Caco-2 (cell line): ENCODE data around the gene C9orf78. TPM values are rescaled to one million over a fixed set of nuclear protein-coding genes. Genes with fewer than 3 reads are reported as not detected.

Source experiments
- Bru-seq: library from RNA; stranded (reverse); fragments of 400-500 nt; gene quantifications from one replicate; lab custom pipeline; 2021; lab: Mats Ljungman, UMichigan
- BruChase-seq, 2 experiments: library from RNA; stranded (reverse); fragments of 400-500 nt; gene quantifications; one replicate each; lab custom pipeline; 2021; lab: Mats Ljungman, UMichigan
- BruUV-seq: library from RNA; stranded (reverse); fragments of 400-500 nt; replicated peaks from 2 replicates; lab custom pipeline; 2021; lab: Mats Ljungman, UMichigan
- CTCF ChIA-PET: fragments of 300-600 bp; sonication (Branson Sonifier 250); formaldehyde crosslinking; loops from one replicate; lab custom pipeline; 2022; ENCODE audit warnings: antibody characterized with exemption; lab: Charles Lee
- POLR2A ChIA-PET: fragments of 300-600 bp; sonication (Branson Sonifier 250); formaldehyde crosslinking; loops from one replicate; lab custom pipeline; 2022; ENCODE audit warnings: antibody characterized with exemption; lab: Charles Lee
- DNase-seq, 2 experiments: peaks; one replicate each; pipeline versions ENCODE4 v3.0.0 to v3.0.0-alpha.2; 2020 to 2022
- H3K27me3 ChIP-seq: replicated peaks from 2 replicates; pipeline ENCODE4 v1.6.0; 2011; ENCODE audit warnings: low read length; ENCODE audit not compliant: control insufficient read depth, insufficient read depth
- H3K36me3 ChIP-seq: 2 replicates; pipeline ENCODE4 v1.5.1; 2011; ENCODE audit warnings: low read length; ENCODE audit not compliant: control insufficient read depth, insufficient read depth
- H3K4me1 ChIP-seq: fragments of 250-450 bp; sonication (Bioruptor Pico); 2 replicates; pipeline ENCODE4 v1.5.1; 2020; ENCODE audit warnings: mild to moderate bottlenecking
- H3K4me3 ChIP-seq: 2 replicates; pipeline ENCODE4 v1.5.1; 2011; ENCODE audit warnings: low read depth, mild to moderate bottlenecking, control low read depth, low read length
- H3K9me3 ChIP-seq: fragments of 250-450 bp; sonication (Bioruptor Pico); 2 replicates; pipeline ENCODE4 v1.5.1; 2020; ENCODE audit warnings: mild to moderate bottlenecking, moderate library complexity
- H3K27ac Mint-ChIP-seq: one replicate; pipeline ENCODE4 v1.8.0; 2022; ENCODE audit warnings: mixed read lengths; ENCODE audit not compliant: unreplicated experiment
- H3K27me3 Mint-ChIP-seq: one replicate; pipeline ENCODE4 v1.8.0; 2022; ENCODE audit warnings: mixed read lengths; ENCODE audit not compliant: insufficient read depth, unreplicated experiment
- H3K36me3 Mint-ChIP-seq: one replicate; pipeline ENCODE4 v1.8.0; 2022; ENCODE audit warnings: mild to moderate bottlenecking, mixed read lengths; ENCODE audit not compliant: insufficient read depth, unreplicated experiment
- H3K4me1 Mint-ChIP-seq: one replicate; pipeline ENCODE4 v1.8.0; 2022; ENCODE audit warnings: low read depth, mixed read lengths; ENCODE audit not compliant: unreplicated experiment
- H3K4me3 Mint-ChIP-seq: one replicate; pipeline ENCODE4 v1.8.0; 2022; ENCODE audit warnings: mild to moderate bottlenecking, moderate library complexity, mixed read lengths; ENCODE audit not compliant: unreplicated experiment
- H3K9me3 Mint-ChIP-seq: one replicate; pipeline ENCODE4 v1.8.0; 2022; ENCODE audit warnings: mixed read lengths; ENCODE audit not compliant: unreplicated experiment
- intact Hi-C: fragments of 100-400 bp; cut with micrococcal nuclease; formaldehyde crosslinking; loops from one replicate; pipeline ENCODE4 v1.10.0; 2022; ENCODE audit not compliant: unreplicated experiment
- long read RNA-seq: library from polyadenylated mRNA; stranded (forward); transcript quantifications from one replicate; pipeline ENCODE4 v2.0.0, GENCODE V29; 2022
- total RNA-seq: library from RNA; stranded (reverse); gene quantifications from 2 replicates; pipeline ENCODE4 v1.2.3, GENCODE V29; 2022
- TF ChIP-seq, protein P1 (sequence below), 2 experiments: fragments of 200-600 bp in 1 of 2; IDR thresholded peaks; 1 replicate in 1 of 2; 2 replicates in 1 of 2; pipeline versions ENCODE4 v1.5.1 to v1.8.0; 2011 to 2022; ENCODE audit warnings: antibody characterized with exemption in 1 of 2, control low read depth in 1 of 2, inconsistent platforms in 1 of 2, low read depth in 1 of 2, low read length in 1 of 2, mild to moderate bottlenecking in 1 of 2, moderate library complexity in 1 of 2; ENCODE audit not compliant: insufficient read depth in 1 of 2, severe bottlenecking in 1 of 2, unreplicated experiment in 1 of 2

Gene C9orf78, protein sequence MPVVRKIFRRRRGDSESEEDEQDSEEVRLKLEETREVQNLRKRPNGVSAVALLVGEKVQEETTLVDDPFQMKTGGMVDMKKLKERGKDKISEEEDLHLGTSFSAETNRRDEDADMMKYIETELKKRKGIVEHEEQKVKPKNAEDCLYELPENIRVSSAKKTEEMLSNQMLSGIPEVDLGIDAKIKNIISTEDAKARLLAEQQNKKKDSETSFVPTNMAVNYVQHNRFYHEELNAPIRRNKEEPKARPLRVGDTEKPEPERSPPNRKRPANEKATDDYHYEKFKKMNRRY
- total RNA-seq (38.3 and 44.1 TPM in 2 replicates), Bru-seq, nascent RNA (percentile 81 among the genes with signal in this experiment), BruChase-seq, experiment 1, labeled RNA remaining after a 2-hour chase (percentile 89 among the genes with signal in this experiment), BruChase-seq, experiment 2, labeled RNA remaining after a 6-hour chase (percentile 94 among the genes with signal in this experiment)
- long read RNA-seq, transcript C9orf78-201 (9 exons, 1,795 nt) = major isoform, 155 of 176 reads
- long read RNA-seq, partial matches to known transcripts = 4 of 176 reads
- long read RNA-seq, other reads (novel, unspliced or antisense) = 17 of 176 reads

DNA sequence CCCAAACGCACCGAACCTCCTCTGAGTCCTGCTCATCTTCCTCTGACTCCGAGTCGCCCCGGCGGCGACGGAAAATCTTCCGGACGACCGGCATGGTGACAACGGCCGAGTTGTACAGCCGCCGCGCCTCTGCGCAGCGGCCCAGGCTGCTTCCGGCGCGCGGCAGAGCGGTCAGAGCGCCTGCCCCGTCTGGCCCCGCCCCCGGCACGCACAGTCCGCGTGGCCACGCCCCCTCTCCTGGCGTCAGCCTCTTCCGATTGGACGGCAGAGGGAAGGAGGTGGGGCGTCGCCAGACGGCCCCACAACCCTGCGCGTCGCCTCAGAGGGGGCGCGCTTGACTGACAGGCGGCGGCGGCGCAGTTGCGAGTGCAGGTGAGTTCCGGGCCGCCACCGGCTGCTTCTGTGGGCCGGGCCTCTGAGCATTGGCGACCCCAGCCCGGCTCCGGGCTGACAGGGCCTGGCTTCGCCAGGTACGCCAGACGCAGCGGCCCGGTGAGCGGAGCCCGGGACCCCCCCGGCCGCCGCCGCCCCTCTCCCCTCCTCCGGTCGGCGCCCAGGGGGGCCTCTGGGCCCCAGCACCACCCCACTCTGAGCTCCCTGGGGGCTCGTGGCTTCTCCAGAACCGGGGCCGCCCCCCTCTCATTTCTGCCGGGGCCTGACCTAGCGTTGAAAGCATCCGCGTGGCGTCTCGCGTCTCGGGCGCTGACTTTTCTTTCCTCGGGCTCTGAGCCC, at the start of gene C9orf78, which contains the start of gene USP20:
TSS of gene C9orf78 (minus strand) at position 148 of the 732 bp plus-strand sequence. CDS start at position 94, 54 bp downstream.
TSS of gene USP20 (plus strand) at position 331 of the 732 bp plus-strand sequence. CDS start 17,098 bp downstream, outside the sequence.
- Mint-ChIP-seq H3K27me3 (no peaks in the 10 kb centered on the region), H3K4me1 (peaks cover 11% of the 10 kb centered on the region), H3K27ac (peak within 1 kb of the TSS; percentile 100), H3K9me3 (no peaks in the 10 kb centered on the region), H3K4me3 (peak within 1 kb of the TSS; percentile 100), H3K36me3 (peaks cover 42% of the 10 kb centered on the region)
- ChIA-PET POLR2A (interaction anchor here (0.7 kb wide), 2 partner anchors 45 to 52 kb away, joined by 3 to 4 read pairs; no protein-coding TSS in a partner anchor), CTCF (no interaction called here)
- Histone ChIP-seq H3K9me3 (no peaks in the 10 kb centered on the region), H3K36me3 (no peaks in the 10 kb centered on the region), H3K27me3 (no peaks in the 10 kb centered on the region), H3K4me3 (peak within 1 kb of the TSS; percentile 82), H3K4me1 (peaks cover 3% of the 10 kb centered on the region; the same call in 1 of the 2 replicates)
- no TSS peak for BruUV-seq
- DNase-seq = peak; percentile 95 to 98
- TF ChIP-seq, protein P1, sequence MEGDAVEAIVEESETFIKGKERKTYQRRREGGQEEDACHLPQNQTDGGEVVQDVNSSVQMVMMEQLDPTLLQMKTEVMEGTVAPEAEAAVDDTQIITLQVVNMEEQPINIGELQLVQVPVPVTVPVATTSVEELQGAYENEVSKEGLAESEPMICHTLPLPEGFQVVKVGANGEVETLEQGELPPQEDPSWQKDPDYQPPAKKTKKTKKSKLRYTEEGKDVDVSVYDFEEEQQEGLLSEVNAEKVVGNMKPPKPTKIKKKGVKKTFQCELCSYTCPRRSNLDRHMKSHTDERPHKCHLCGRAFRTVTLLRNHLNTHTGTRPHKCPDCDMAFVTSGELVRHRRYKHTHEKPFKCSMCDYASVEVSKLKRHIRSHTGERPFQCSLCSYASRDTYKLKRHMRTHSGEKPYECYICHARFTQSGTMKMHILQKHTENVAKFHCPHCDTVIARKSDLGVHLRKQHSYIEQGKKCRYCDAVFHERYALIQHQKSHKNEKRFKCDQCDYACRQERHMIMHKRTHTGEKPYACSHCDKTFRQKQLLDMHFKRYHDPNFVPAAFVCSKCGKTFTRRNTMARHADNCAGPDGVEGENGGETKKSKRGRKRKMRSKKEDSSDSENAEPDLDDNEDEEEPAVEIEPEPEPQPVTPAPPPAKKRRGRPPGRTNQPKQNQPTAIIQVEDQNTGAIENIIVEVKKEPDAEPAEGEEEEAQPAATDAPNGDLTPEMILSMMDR (IDR thresholded peaks at IDR 0.05; ENCODE audit: insufficient read depth in 1 of 2, low read depth in 1 of 2, low read length in 1 of 2, severe bottlenecking in 1 of 2, unreplicated experiment in 1 of 2) = no peak
- intact Hi-C loops = loop anchor here (1.0 kb wide), 1 partner anchor 11 kb away; the partner anchor contains the start of gene TOR1A

DNA sequence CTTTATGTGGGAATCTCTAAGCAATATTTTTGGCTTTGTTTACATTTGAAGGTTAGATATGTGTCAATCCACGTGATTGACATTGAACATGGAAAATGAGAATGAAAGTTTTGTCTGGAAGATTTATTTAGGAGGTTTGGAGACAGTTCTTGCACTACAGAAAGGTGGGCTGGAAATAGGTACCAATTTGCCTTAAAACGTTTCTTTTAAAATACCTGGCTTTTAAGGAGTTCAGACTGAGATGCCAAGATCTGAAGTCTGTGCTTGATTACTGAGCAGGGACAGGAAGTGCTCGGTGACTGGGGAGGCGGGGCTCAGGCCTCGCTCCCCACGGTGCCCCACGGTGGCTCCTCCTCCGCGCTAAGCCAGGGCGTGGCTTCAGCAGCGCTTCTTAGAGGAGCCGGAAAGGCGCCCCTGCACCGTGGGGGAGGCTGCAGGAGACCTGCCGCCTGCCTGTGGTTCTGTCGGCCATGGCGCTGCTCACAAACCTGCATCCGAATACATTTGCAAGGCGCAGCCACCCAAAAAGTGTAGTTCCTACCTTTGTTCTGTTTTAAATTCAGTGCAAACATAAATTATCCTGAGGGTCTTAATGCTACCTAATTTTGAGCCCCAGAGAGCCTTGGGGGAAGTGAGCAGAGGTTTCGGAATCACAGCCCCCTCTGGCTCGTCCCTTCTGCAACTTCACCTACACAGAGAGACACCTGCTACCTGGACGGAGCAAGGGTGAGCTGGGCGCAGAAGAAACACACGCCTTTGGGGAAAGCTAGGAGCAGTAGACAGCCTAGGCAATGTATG, 49.3 kb upstream of the C9orf78 start:
- Mint-ChIP-seq H3K4me3 (peak overlapping the region; percentile 73), H3K27ac (peak overlapping the region; percentile 70), H3K4me1 (peaks cover 10% of the 10 kb centered on the region), H3K27me3 (no peaks in the 10 kb centered on the region), H3K36me3 (peaks cover 15% of the 10 kb centered on the region), H3K9me3 (no peaks in the 10 kb centered on the region)
- TF ChIP-seq, protein P1 (IDR thresholded peaks at IDR 0.05; ENCODE audit: insufficient read depth in 1 of 2, low read depth in 1 of 2, low read length in 1 of 2, severe bottlenecking in 1 of 2, unreplicated experiment in 1 of 2) = no peak
- BruUV-seq = no TSS peak
- POLR2A ChIA-PET = no interaction called here
- H3K4me1 ChIP-seq = peaks cover 18% of the 10 kb centered on the region
- intact Hi-C loops = loop anchor here (1.0 to 10.0 kb wide), 5 partner anchors 156 to 360 kb away; partner anchors contain the start of gene GPR107
- peaks cover 3% of the 10 kb centered on the region; the same call in 1 of the 2 replicates for H3K36me3 ChIP-seq
- no peaks in the 10 kb centered on the region for H3K9me3 ChIP-seq
- CTCF ChIA-PET = interaction anchor here (0.6 kb wide), 3 partner anchors 40 to 241 kb away, joined by 3 read pairs; no protein-coding TSS in a partner anchor
- no peaks in the 10 kb centered on the region for H3K27me3 ChIP-seq
- peak overlapping the region; percentile 10; the same call in 1 of the 2 replicates for H3K4me3 ChIP-seq
- DNase-seq = peak; percentile 89 to 90
